ENCODE measurements around the gene NMNAT2.
"Not testable (repeated sequence)": the region's sequence is repeated elsewhere in the genome, so short reads cannot be mapped to it uniquely, and the experiment has no call there.

Gene NMNAT2

DNA sequence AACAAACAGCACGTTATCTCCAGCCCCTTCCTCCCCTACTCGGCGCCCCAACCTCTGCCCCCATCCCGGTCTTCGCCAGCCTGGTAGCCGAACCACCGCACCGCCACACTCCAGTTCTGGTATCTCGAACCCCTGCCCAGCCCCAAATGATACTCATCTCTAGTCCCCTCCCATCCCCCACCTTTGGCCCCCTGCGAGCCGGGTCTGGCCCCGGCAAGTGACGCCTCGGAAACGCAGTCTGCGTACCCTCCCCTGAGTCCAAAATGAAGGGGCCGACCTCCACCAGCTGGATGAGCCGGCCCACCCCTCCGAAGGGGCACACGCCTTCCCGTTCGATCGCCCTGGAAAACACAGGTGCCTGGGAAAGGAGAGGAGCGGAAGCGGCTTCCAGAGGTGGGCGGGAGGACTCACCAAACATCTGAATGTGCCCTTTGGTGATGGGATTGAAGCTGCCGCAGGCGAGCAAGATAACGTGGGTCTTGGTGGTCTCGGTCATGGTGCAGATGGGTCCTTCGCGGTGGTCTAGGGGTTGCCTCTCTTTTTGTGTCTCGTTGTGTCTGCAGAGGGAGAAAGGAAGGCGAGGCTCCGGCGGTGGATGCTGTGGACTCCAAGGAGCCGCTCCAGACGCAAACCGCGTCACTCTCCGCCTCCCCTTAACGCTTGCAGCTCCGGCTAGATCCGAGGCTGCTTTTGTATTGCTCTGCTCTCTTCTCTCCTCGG lies at the start of gene NMNAT2:
Gene NMNAT2 (minus strand): TSS at position 609 of the 720 bp plus-strand sequence. CDS start 113 bp downstream, at position 496.
- peak; percentile 30 for DNase-seq

DNA sequence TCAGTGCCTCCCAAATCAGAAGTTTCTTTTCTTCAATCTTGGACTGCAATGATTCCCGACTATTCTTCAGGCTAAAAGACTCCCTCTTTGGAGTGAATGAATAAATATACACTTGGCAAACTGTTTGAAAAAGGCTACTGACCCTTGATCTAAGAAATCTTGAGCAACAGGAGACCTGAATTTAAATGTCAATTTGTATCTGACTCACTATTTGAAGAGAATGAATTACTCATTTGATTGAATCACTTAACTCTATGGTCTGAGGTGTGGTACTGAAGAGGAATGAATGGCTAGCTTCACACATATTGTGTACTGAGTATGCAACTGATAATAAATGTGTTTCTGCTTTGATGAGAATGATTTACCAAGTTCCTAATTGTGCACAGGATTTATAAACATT lies 49.5 kb upstream of the NMNAT2 start:
- no peak for DNase-seq

DNA sequence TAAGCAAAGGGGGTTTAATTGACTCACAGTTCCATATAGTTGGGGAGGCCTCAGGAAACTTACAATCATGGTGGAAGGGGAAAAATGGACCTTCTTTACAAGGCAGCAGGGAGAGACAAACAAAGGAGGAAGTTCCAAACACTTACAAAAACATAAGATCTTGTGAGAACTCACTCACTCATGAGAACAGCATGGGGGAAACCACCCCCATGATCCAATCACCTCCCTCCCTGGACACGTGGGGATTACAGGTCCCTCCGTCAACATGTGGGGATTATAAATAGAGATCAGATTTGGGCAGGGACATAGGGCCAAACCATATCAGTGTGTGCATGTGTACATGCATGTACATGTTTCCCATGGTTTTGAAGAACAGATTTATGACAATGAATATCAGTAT lies 48.6 kb upstream of the NMNAT2 start:
- DNase-seq = no peak

GRCh38 chr1:183463566-183463965 lies 45.4 kb upstream of the NMNAT2 start:
- no peak for DNase-seq

DNA sequence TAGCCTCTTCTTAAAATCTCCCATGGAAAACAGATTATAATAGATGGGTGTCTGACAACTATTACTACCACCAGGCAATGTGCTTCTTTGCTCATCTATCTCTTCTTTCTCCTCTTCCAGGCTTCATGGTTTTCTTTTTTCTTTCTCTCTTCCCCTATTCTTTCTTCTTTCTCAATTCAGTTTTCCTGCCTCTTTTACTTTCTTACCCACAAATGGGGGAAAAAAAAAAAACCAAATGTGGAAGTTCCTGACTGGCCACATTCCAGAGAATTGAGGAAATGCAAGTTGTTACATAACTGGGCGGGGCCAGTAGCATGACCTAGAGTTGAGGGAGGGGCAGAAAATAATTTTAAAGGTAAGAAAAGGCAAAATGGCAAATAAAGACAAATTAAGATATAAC lies 43.2 kb upstream of the NMNAT2 start:
- DNase-seq = no peak

DNA sequence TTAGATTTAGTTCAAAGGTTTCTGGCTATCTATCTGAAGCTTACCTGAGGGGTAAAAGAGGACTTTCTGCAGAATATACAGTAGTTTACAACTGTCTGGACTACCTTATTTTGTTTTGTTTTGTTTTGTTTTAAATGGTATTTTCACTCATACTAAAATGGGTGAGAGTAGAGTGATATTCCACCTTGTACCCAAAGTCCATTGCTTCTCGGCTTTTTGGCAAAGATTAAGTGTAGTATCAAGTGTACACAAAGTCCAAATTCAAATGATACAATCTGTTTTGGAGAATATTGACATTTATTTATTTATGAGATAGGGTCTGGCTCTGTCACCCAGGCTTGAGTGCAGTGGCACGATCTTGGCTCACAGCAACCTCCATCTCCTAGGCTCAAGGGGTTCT lies 42.4 kb upstream of the NMNAT2 start:
- DNase-seq = no peak

- no peak for DNase-seq
These were observed 39.3 kb upstream of the NMNAT2 start for GRCh38 chr1:183457449-183457848.

GRCh38 chr1:183456826-183457225 lies 38.6 kb upstream of the NMNAT2 start:
- DNase-seq = no peak

GRCh38 chr1:183454377-183454776 lies 36.2 kb upstream of the NMNAT2 start:
- no peak for DNase-seq

DNA sequence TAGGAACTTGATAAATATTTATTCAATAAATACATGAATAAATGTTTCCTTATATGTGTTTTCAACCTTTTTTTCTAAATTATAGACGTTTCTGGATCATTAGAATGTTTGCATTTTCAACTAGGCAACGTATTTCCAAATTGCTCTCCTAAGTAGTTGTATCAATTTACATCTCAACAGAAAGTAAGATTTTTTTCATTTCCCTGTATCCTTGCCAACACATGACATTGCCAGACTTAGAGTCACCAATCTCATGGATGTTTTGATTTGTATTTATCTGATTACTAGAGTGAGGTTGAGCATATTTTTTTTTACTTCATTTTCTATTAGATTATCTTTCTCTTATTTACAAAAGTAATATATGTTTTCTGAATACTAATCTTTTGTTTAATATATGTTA lies 31.9 kb upstream of the NMNAT2 start:
- DNase-seq = no peak

GRCh38 chr1:183449223-183449770 lies 31.1 kb upstream of the NMNAT2 start:
- no peak for DNase-seq

DNA sequence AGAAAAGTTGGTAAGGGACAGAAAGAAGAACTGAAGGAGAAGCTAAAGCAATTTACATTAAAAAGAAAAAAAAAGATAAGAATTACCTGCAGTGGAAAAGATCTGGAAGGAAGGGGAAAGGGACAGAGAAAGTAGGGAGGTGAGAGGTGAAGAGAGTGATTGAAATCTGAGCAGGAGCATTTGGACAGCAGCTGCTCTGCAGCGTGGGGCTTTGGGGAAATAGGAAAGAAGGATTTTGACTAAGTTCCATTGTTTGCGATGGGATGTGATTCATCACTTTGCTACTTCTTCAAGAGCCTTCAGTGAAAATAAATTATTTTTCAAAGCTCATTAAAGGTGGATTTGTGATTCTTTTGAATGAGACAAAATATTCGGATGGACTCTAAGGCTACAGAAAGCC lies 26.1 kb upstream of the NMNAT2 start:
- peak; percentile 29 for DNase-seq

GRCh38 chr1:183443466-183443865 lies 25.3 kb upstream of the NMNAT2 start:
- no peak for DNase-seq

DNA sequence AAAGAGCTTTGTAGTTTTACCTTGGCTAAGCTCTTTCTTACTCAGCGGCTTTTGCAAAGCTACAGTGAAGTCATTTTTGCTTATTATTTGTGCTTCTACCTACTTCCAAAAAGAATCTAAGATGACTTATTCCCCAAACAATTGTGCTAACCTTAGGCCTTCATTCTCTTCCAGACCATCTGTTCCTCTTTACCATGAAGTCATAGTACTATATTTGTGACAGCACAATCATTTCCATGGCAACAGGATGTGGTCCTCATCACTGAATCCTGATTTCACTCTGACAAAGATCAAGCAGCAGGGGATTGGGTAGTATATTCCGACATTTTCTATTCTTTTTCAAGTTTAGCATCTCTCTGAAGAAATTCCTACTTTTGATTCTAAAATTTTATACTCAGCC lies 24.8 kb upstream of the NMNAT2 start:
- DNase-seq = no peak

DNA sequence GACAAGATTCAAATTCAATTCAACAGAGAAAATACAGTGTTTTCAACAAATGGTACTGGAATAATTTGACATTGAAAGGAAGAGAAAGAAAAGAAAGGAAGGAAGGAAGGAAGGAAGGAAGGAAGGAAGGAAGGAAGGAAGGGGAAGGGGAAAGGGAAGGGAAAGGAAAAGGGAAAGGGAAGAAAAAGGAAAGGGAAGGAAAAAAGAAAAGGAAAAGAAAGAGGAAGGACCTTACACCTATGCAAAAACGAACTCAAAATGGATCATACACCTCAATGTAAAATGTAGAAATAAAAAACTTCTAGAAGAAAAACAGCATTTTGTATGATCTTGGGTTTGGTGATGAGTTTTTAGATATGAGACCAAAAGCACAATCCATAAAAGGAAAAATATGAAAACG lies 19.9 kb upstream of the NMNAT2 start:
- no peak for DNase-seq

DNA sequence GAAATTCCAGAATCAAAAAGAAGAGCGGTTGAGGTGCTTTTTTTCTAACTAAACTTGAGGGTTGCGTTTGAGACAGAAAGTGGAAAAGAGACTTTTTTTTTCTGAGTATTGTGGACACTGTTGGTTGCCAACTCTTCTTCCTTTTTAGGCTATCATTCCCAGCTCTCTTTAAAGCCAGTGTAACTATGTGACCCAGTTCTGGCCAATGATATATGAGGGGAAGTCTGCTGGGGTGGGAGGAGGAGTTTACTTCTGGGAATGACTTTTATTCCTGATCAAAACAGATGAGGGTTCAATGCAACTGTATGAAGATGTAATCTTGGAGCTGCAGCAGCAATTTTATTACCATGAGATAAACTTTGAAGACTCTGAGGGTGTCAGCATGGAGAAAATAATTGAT lies 17.3 kb upstream of the NMNAT2 start:
- DNase-seq = no peak

DNA sequence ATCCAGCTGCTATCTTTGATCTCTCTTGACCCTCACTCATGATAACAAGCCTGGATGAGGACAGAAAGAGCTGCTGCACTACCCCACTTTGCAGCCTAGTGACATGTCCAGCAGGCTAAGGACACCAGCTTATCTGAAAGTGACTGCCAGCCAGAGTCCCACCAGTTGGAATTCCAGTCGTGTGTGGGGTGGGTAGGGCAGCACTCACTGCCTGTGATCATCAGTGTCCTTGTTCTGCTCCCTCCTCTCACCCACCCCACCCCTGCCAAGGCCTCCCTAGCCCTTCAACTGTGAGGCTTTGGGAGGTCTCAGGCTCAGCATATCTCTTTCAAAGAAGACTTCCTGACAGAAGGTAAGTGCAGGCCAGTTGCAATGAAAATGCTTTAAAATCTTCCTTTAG lies 15.5 kb upstream of the NMNAT2 start:
- no peak for DNase-seq

DNA sequence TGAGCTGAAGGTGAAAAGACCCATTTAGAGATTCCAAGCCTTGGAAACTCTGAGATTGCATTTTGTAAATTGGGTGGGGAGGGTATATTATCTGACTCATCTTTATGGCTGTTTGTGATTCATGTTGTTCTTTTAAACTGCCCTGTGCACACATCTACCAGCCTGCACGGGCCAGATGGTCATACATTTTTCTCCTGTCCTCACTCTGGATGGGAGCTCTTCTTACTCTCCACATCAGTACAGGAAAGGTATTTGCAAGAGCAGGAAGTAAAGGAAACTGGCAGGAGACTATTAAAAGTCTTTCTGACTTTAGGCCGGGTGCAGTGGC lies 14.3 kb upstream of the NMNAT2 start:
- DNase-seq = no peak

- no peak for DNase-seq
These were observed 13.8 kb upstream of the NMNAT2 start for GRCh38 chr1:183431840-183432547.

GRCh38 chr1:183427591-183427990 lies 9.4 kb upstream of the NMNAT2 start:
- not testable (repeated sequence) for DNase-seq

DNA sequence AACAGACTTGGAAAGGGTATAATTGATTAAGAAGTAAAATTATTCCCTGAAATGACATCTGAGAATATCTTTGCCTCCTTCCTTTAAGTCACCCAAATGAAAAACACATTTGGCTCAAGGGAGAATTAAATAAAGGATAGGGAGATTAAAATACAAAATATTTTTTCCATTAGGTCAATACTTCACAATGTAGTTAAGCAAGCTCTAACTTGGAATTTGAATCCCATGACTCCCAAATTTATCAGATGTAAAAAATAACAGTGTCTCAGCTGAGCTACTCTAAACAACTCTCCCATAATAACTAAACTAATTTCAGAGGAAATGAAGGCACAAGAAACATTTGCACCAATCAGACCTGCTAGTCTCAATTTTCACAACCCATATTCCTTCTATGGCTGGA lies 6.5 kb upstream of the NMNAT2 start:
- DNase-seq = no peak

- no peak for DNase-seq
These were observed 5.4 kb upstream of the NMNAT2 start for GRCh38 chr1:183423541-183423940.

GRCh38 chr1:183419399-183419798 lies 1.2 kb upstream of the NMNAT2 start:
- no peak for DNase-seq

DNA sequence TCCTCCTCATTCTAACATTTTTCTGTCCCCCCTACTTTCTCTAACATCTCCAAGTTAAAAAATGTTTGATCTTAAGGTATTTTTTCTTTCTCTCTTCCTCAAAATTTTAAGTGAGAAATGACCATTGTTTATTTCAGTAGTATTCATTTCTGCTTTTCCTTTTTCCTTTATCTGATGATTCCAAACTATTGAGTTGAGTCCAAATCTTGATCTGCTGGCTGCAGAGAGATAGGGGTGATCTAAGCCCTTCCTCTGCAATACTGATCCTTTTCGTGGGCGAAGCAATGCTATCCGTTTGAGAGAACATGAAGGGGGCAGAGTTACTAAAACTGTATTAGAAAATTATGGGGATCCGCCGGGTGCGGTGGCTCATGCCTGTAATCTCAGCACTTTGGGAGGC lies 516 bp upstream of the NMNAT2 start:
- no peak for DNase-seq
